GM18867 (cell line): ENCODE data around the gene PLPP4.

Source experiments
- ATAC-seq: cut with Tn5 transposase; IDR thresholded peaks from one replicate; pipeline ENCODE4 v1.9.1; 2021; ENCODE audit warnings: mild to moderate bottlenecking, moderate library complexity; ENCODE audit not compliant: unreplicated experiment

PLPP4 gene

GRCh38 chr10:120485946-120486345, 28.9 kb downstream of the PLPP4 start:
- ATAC-seq: no peak

GRCh38 chr10:120486671-120487205, 29.7 kb downstream of the PLPP4 start:
- ATAC-seq: no peak

- no peak for ATAC-seq
Measured at GRCh38 chr10:120490288-120490687, 33.3 kb downstream of the PLPP4 start.

- ATAC-seq: no peak
Measured at GRCh38 chr10:120492346-120492745, 35.3 kb downstream of the PLPP4 start.

- peak; percentile 88 for ATAC-seq
Measured at GRCh38 chr10:120493411-120494312, 36.6 kb downstream of the PLPP4 start.

- ATAC-seq: no peak
Measured at GRCh38 chr10:120494313-120494710, 37.3 kb downstream of the PLPP4 start.

GRCh38 chr10:120495226-120496009, 38.4 kb downstream of the PLPP4 start:
- ATAC-seq: no peak

GRCh38 chr10:120499883-120500282, 42.9 kb downstream of the PLPP4 start:
- no peak for ATAC-seq

- ATAC-seq: no peak
Measured at GRCh38 chr10:120503689-120504088, 46.7 kb downstream of the PLPP4 start.

GRCh38 chr10:120504227-120504626, 47.2 kb downstream of the PLPP4 start:
- peak; percentile 46 for ATAC-seq

- ATAC-seq: no peak
Measured at GRCh38 chr10:120505056-120505455, 48.0 kb downstream of the PLPP4 start.

GRCh38 chr10:120505866-120506265, 48.8 kb downstream of the PLPP4 start:
- ATAC-seq: no peak

GRCh38 chr10:120506674-120507073, 49.6 kb downstream of the PLPP4 start:
- ATAC-seq: no peak

GRCh38 chr10:120507175-120507574, 50.1 kb downstream of the PLPP4 start:
- no peak for ATAC-seq

- no peak for ATAC-seq
Measured at GRCh38 chr10:120507651-120508050, 50.6 kb downstream of the PLPP4 start.

GRCh38 chr10:120508393-120508792, 51.4 kb downstream of the PLPP4 start:
- ATAC-seq: peak; percentile 53

- ATAC-seq: no peak
Measured at GRCh38 chr10:120508966-120509365, 51.9 kb downstream of the PLPP4 start.

- no peak for ATAC-seq
Measured at GRCh38 chr10:120511165-120511564, 54.1 kb downstream of the PLPP4 start.

- ATAC-seq: no peak
Measured at GRCh38 chr10:120513307-120513796, 56.3 kb downstream of the PLPP4 start.

GRCh38 chr10:120514035-120514620, 57.1 kb downstream of the PLPP4 start:
- ATAC-seq: no peak

GRCh38 chr10:120514959-120515358, 57.9 kb downstream of the PLPP4 start:
- ATAC-seq: no peak
